Motor neuron (in vitro differentiated cells): ENCODE data around the gene ATXN1L. TPM values are rescaled to one million over a fixed set of nuclear protein-coding genes. Genes with fewer than 3 reads are reported as not detected.

Experiments used
- ATAC-seq, 8 experiments: fragments of 200-7000 bp; cut with Tn5 transposase; replicated peaks in 6 of 8; 2 replicates each; pipeline ENCODE4 v1.8.0; 2021; ENCODE audit warnings: mild to moderate bottlenecking in 8 of 8, moderate library complexity in 8 of 8
- H3K27ac ChIP-seq, 2 donors: fragments of 250-450 bp; sonication (Bioruptor Pico); 2 replicates each; pipeline ENCODE4 v1.9.0; 2021; ENCODE audit warnings: antibody characterized with exemption in 2 of 2, mild to moderate bottlenecking in 2 of 2, moderate library complexity in 1 of 2
- H3K4me1 ChIP-seq, 2 donors: fragments of 250-450 bp; sonication (Bioruptor Pico); replicated peaks in 1 of 2; 2 replicates each; pipeline ENCODE4 v1.6.1; 2021; ENCODE audit warnings: antibody characterized with exemption in 2 of 2, mild to moderate bottlenecking in 2 of 2, moderate library complexity in 1 of 2
- H3K4me3 ChIP-seq, 5 donors: fragments of 250-450 bp; sonication (Bioruptor Pico); 2 replicates each; pipeline ENCODE4 v1.9.0; 2021; ENCODE audit warnings: antibody characterized with exemption in 5 of 5, mild to moderate bottlenecking in 5 of 5, moderate library complexity in 4 of 5
- WGBS, 10 experiments: fragments of 450-650 bp; shearing (Covaris generic); methylation state at CpG; one replicate each; pipeline ENCODE4 v1.0.0; 2022; 5-methylcytosine and 5-hydroxymethylcytosine counted together
- in situ Hi-C, 9 experiments: fragments of 400-800 bp; cut with MboI; loops; one replicate each; pipeline ENCODE4 v1.15.0; 2021; ENCODE audit warnings: low sequenced_read_pairs in 9 of 9, low pct_unique_long_range_greater_than_20kb in 2 of 9; ENCODE audit not compliant: unreplicated experiment in 9 of 9
- total RNA-seq, 8 experiments: library from RNA; unstranded; fragments of 300-600 nt; gene quantifications; 2 replicates each; pipeline versions ENCODE4 v1.2.3 to v1.2.4, GENCODE V29; 2022

ATXN1L gene
- total RNA-seq, 8 experiments from 2014 or later: 7.5 to 22.7 (median 17.2) TPM

DNA sequence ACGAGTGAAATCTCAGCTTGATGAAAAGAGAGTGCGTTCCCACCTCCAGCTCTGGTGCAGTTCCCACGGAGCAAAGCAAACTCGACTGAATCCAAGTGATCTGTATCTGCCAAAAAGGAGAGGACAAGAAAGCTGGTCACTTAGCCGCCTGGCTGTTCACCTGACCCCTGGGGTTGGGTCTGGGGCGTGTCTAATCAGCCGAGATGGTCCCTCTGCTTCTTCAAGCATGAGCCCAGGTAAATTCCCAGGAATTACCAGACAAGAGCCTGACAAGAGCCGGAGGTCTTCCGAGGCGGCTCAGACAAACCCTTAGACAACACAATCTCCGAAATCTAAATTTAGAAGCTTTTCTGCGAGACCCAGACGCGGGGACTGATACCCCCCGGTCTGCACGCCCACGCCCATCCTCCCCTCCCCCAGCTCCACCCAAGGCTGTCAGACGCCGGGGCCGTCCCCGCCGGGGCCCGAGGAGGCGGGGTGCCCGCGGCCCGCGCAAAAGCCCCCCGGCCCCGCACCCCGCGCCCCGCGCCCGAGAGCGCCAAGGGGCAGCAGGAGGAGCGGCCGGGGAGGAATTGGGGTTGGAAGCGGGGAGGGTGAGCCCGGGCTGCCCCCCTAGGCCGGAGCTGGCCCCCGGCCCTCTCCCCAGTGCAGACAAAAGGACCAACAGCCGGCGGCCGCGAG is 37.5 kb downstream of the ATXN1L start:
- in situ Hi-C loops: no loop called here
- peak overlapping the region; percentile 96 for H3K27ac ChIP-seq
- WGBS, 10 experiments: 0 to 10% (median 0%) methylated on average over 1 to 6 of the region's 46 CpGs; no CpG with 5 or more reads in 2 of the 10 experiments
- peak overlapping the region; percentile 75 to 99 (median 99) for H3K4me3 ChIP-seq
- H3K4me1 ChIP-seq: peaks cover 0 to 3% of the 10 kb centered on the region in 2 donors
- peak; percentile 9 to 67 (median 61) for ATAC-seq

GRCh38 chr16:71883849-71884638 is 38.3 kb downstream of the ATXN1L start, which contains the start of gene ZNF821:
Gene ZNF821 (minus strand): TSS chr16:71884182. CDS start chr16:71879946, 4,236 bp downstream.
- WGBS, 10 experiments: 0 to 2% (median 0%) methylated on average over 3 to 7 of the region's 85 CpGs; no CpG with 5 or more reads in 7 of the 10 experiments
- peak; percentile 69 to 93 (median 90) for ATAC-seq
- in situ Hi-C loops: no loop called here

DNA sequence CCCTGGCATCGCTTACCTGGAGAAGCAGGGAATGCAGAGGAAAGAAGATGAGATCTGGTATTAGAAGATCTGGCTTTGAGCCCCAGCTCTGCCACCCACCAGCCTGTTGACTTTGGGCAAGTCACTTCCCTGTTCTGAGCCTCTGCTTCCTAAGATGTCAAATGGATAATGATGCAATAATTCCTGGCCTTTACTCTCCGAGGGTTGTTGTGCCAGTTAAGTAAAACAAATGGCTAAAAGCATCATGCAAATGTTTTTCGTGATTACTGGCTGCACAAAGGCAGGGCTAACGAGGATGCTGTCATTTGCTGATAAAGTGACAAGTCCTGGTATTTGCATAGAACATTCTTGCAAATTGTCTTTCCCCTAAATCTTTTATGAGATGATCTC is 39.5 kb downstream of the ATXN1L start:
- peak overlapping the region in 2 of 5 donors; percentile 99 for H3K4me3 ChIP-seq
- peaks cover 0 to 3% of the 10 kb centered on the region in 2 donors for H3K4me1 ChIP-seq
- H3K27ac ChIP-seq: no peak overlapping the region
- peak in 1 of 8 experiments; percentile 4 for ATAC-seq
- WGBS, 10 experiments: 0 to 100% (median 68%) methylated on average over 1 to 3 of the region's 4 CpGs; no CpG with 5 or more reads in 2 of the 10 experiments
- in situ Hi-C loops: no loop called here

More at GRCh38 chr16:71883849-71884638, 38.3 kb downstream of the ATXN1L start, which contains the start of gene ZNF821:
- Histone ChIP-seq H3K27ac (peak within 1 kb of the TSS; percentile 96), H3K4me1 (peaks cover 0 to 3% of the 10 kb centered on the region in 2 donors), H3K4me3 (peak within 1 kb of the TSS; percentile 75 to 99 (median 99))

- ATAC-seq: no peak
- no peak overlapping the region for H3K4me3 ChIP-seq
- no peak overlapping the region for H3K27ac ChIP-seq
- H3K4me1 ChIP-seq: no peaks in the 10 kb centered on the region
- in situ Hi-C loops: no loop called here
- WGBS, 10 experiments: 60 to 100% (median 93%) methylated on average over 1 to 3 of the region's 3 CpGs; no CpG with 5 or more reads in 3 of the 10 experiments
Observed at GRCh38 chr16:71889147-71889546, 43.4 kb downstream of the ATXN1L start.

DNA sequence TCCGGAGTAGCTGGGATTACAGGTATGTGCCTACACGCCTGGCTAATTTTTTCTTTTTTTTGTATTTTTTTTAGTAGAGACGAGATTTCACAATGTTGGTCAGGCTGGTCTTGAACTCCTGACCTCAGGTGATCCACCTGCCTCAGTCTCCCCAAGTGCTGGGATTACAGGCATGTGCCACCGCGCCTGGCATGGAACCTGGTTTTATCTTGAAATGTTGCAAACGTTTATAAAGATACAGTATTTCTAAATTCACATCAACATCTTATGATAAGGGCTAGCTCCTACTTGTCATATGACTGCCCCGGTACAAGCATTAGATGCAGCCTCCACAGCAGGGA is 48.1 kb downstream of the ATXN1L start:
- in situ Hi-C loops: no loop called here
- Histone ChIP-seq H3K27ac (peak overlapping the region; percentile 74 to 94), H3K4me3 (peak overlapping the region; percentile 67 to 90 (median 82)), H3K4me1 (peaks cover 6 to 7% of the 10 kb centered on the region in 2 donors)
- no peak for ATAC-seq
- 12 to 83% (median 56%) methylated on average over 1 to 6 of the region's 7 CpGs; no CpG with 5 or more reads in 3 of the 10 experiments for WGBS, 10 experiments

DNA sequence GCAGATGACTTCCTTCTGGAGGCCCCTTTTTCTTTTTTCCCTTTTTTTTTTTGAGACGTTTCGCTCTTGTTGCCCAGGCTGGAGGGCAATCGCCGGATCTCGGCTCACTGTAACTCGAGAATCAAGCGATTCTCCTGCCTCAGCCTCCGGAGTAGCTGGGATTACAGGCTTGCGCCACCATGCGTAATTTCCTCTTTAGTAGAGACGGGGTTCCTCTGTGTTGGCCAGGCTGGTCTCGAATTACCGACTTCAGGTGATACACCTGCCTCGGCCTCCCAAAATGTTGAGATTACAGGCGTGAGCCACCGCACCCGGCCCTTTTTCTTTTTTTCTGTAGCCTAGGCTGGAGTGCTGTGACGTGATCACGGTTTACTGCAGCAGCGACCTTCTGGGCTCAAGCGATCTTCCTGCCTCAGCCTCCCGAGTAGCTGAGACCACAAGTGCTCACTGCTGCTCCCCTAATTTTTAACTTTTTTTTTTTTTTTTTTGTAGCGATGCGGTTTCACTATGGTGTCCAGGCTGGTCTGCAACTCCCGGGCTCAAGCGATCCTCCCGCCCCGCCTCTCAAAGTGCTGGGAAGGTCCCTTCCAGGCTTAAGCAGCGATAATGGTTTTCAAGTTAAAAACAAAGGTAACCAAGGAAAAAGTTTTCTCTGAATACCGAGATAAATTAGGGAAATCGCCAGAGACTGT is 48.6 kb downstream of the ATXN1L start:
- peak; percentile 6 to 23 (median 12) for ATAC-seq

DNA sequence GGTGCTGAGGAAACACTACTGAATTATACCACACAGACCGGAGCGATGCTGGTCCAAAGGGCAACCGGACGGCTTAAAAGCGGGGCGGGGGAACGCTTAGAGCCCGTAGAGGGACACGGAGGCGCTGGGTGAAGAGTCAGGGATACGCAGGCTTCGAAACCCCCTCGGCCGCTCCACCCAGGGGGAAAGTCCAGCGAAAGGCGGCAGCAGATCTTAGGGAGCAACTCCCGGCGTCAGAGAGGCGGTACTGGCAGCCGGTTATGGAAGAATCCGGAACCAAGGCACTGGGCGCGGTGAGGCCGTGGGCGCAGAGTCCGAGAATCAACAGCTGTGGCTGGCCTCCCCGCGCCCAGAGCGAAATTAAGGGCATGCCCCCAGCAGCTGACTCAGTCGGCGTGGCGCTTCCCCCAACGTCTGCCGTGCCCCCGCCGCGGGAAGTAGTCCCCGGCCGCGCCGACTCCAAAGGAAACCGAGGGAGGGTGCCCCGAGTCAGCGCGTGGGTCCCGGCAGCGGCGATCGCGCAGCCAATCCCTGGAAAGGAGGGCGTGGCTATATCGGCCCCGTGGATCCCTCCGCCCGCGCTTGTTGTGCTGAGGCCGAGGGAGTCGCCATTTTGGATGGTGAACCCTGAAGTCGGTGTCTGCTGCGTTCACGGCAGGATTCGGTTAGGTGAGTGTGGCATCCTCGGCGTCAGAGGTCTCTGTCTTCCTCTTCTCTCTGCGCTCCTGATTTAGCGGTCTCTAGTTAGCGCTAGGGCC is 49.3 kb downstream of the ATXN1L start, which contains the start of gene IST1:
Gene IST1, plus strand, starts transcription at position 611 of the 758 bp plus-strand sequence. CDS start 20,110 bp downstream, outside the sequence.
- H3K4me1 ChIP-seq: peaks cover 6 to 7% of the 10 kb centered on the region in 2 donors
- H3K4me3 ChIP-seq: peak within 1 kb of the TSS; percentile 67 to 90 (median 82)
- in situ Hi-C loops: no loop called here
- 0 to 2% (median 0%) methylated on average over 1 to 29 of the region's 67 CpGs; no CpG with 5 or more reads in 2 of the 10 experiments for WGBS, 10 experiments
- ATAC-seq: peak; percentile 84 to 95 (median 92)
- peak within 1 kb of the TSS; percentile 93 to 94 for H3K27ac ChIP-seq

More for the DNA sequence above, 48.6 kb downstream of the ATXN1L start:
- Histone ChIP-seq H3K4me3 (peak overlapping the region; percentile 67 to 90 (median 82)), H3K27ac (peak overlapping the region; percentile 74 to 94), H3K4me1 (peaks cover 6 to 7% of the 10 kb centered on the region in 2 donors)
- 0 to 7% (median 1%) methylated on average over 3 to 29 of the region's 31 CpGs; no CpG with 5 or more reads in 2 of the 10 experiments for WGBS, 10 experiments
- in situ Hi-C loops: no loop called here

DNA sequence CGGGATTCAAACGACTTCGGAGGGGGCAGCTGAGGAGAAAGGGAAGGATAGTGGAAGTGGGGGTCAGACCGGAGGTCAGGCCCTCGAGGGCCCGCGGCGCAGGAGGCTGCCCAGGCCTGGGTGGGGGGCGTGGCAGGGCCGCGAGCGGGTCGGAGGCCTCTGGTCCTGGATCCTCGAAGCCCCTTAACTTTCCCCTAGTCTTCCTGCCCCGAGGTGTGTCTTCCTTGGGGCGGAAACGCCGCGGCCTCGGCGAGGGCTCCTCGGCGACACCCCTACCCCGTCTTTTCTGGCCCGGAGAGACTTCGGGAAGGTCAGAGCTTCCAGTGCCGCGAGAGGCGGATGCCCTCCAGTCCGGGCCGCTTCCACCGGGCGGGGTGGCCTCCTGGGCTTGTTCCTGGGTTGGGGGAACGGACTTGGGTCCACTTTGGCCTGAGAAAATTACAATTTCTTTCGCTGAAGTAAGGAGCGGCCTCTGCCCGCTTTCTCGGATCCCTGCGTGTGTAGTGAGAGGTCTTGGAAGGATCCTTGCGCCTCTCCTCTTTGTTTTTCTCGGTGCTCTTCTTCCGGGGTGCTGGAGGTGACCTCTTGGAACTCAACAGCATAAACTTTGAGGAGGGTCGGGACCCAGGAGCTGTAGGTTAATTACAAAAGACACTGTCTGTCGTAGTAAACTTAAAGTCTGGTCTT is 50.0 kb downstream of the ATXN1L start:
- H3K4me1 ChIP-seq: peaks cover 6 to 7% of the 10 kb centered on the region in 2 donors

DNA sequence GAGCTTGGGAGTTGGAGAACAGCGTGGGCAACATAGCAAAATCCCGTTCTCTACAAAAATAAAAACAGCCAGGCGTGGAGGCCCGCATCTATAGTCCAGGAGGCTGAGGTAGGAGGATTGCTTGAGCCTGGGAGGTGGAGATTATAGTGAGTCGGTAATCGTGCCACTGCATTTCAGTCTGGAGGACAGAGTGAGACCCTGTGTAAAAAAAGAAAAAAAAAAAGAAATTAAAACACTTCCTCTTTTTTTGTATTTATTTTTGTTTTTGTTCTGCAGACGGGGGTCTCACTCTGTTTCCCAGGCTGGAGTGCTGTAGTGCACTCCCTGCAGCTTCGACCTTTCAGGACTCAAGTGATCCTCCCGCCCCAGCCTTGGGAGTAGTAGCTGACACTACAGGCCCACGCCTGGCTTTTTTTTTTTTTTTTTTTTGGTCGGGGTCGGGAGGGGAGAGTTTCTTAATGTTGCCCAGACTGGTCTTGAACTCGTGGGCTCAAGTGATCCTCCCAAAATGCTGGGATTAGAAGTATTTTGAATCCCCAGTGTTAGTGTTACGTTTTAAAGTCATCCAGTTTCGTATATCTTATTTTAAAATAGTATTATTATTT is 51.1 kb downstream of the ATXN1L start:
- ATAC-seq: no peak
- in situ Hi-C loops: no loop called here
- Histone ChIP-seq H3K4me3 (peak overlapping the region; percentile 67 to 90 (median 82)), H3K27ac (no peak overlapping the region), H3K4me1 (peaks cover 6 to 7% of the 10 kb centered on the region in 2 donors)
- 22 to 77% (median 50%) methylated on average over 2 to 9 of the region's 15 CpGs for WGBS, 10 experiments

More for the DNA sequence above, 50.0 kb downstream of the ATXN1L start:
- whole genome bisulfite sequencing, 10 experiments: 0 to 3% (median 0%) methylated on average over 1 to 13 of the region's 44 CpGs; no CpG with 5 or more reads in 1 of the 10 experiments
- Histone ChIP-seq H3K27ac (peak overlapping the region; percentile 93 to 94), H3K4me3 (peak overlapping the region; percentile 67 to 90 (median 82))
- in situ Hi-C loops: no loop called here
- peak; percentile 11 to 37 (median 20) for ATAC-seq

GRCh38 chr16:71899171-71899570 is 53.4 kb downstream of the ATXN1L start:
- Histone ChIP-seq H3K4me1 (peaks cover 6 to 7% of the 10 kb centered on the region in 2 donors), H3K27ac (no peak overlapping the region), H3K4me3 (no peak overlapping the region)
- 88 to 100% (median 95%) methylated on average over 1 to 4 of the region's 4 CpGs; no CpG with 5 or more reads in 2 of the 10 experiments for WGBS, 10 experiments
- ATAC-seq: no peak
- in situ Hi-C loops: no loop called here

DNA sequence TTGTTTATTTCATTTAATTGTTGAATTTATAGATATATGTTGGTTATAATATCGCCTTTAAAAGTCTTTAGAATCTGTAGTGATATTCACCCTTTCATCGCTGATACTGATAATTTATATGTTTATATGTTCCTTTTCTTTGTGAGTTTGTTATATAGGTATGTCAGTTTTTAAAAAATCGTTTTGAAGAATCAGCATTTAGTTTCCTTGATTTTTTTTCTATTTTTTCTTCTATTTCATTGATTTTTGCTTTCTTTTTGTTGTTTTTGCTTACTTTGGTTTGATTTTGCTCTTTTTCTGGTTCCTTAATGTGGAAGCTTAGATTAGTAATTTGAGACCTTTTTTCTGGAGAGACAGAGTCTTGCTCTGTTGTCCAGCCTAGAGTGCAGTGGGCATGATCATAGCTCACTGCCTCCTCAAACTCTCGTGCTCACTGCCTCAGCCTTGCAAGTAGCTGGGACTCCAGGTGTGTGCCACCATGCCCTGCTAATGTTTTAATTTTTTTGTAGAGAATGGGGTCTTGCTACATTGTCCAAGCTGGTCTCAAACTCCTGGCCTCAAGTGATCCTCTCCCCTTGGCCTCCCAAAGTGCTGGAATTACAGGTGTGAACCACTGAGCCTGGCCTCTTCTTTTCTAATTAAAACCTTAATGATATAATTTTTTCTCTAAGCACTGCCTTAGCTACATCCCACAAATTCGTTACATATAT is 57.0 kb downstream of the ATXN1L start:
- ATAC-seq: no peak
- no peak overlapping the region for H3K27ac ChIP-seq
- H3K4me3 ChIP-seq: no peak overlapping the region
- 83 to 100% (median 97%) methylated on average over 3 to 5 of the region's 5 CpGs for WGBS, 10 experiments
- no peaks in the 10 kb centered on the region for H3K4me1 ChIP-seq
- in situ Hi-C loops: no loop called here
